ENCODE data around the gene C1orf185.
"Not testable (repeated sequence)": the region's sequence is repeated elsewhere in the genome, so short reads cannot be mapped to it uniquely, and the experiment has no call there.

The C1orf185 gene

DNA sequence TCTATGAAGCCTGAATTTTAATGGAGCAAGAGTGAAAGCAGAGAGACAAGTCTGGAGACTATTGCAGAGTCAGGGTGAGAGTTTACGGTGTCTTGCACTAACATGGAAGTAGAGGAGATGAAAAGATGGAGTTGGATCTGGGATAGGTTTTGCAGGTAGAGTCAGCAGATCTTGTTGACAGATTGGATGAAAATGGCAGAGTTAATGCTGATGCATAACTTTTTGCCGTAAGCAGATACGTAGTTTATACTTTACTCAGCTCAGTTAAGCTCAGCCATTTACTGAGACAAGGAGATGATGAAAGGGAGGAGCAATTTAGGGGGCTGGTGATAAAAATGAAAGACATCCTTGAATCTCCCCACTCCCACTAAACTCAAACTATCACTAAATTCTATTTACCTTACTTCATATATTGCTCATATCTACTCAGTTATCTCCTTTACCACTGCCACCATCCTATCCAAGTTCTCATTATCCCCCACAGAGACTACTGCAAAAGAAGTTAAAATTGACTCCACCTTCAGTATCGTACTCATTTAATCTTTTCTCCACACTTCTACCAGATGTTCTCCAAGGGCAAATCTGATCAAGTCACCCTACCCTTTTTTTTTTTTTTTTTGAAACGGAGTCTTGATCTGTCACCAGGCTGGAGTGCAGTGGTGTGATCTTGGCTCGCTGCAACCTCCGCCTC lies 13.8 kb downstream of the C1orf185 start:
- Histone ChIP-seq H3K27ac (ENCODE audit: low read depth, low read length) (no peak overlapping the region), H3K4me3 (ENCODE audit: low read depth, low read length) (no peak overlapping the region), H3K4me1 (ENCODE audit: control insufficient read depth in 1 of 2, insufficient read depth in 2 of 2, low read length in 2 of 2) (no peaks in the 10 kb centered on the region), H3K18ac (ENCODE audit: low read length) (no peak overlapping the region), H3K9me3 (ENCODE audit: insufficient read depth, low read depth, low read length) (no peaks in the 10 kb centered on the region), H3K23ac (ENCODE audit: low read length) (no peak overlapping the region), H3K14ac (ENCODE audit: low read length) (no peak overlapping the region), H3K4ac (ENCODE audit: low read depth, low read length) (no peak overlapping the region), H3K36me3 (ENCODE audit: control insufficient read depth in 1 of 2, insufficient read depth in 2 of 2, low read length in 2 of 2) (no peaks in the 10 kb centered on the region), H2BK12ac (ENCODE audit: low read length) (no peak overlapping the region), H2BK5ac (ENCODE audit: low read depth, low read length, poor library complexity) (no peak overlapping the region), H3K79me2 (ENCODE audit: control insufficient read depth, insufficient read depth, low read length, poor library complexity) (no peaks in the 10 kb centered on the region), H4K8ac (ENCODE audit: low read depth, low read length) (no peak overlapping the region), H2AK5ac (ENCODE audit: low read length) (no peak overlapping the region), H2BK120ac (ENCODE audit: insufficient read depth, low read length, poor library complexity) (no peak overlapping the region), H4K12ac (ENCODE audit: low read depth, low read length) (no peak overlapping the region), H2AFZ (ENCODE audit: insufficient read depth, low read length, poor library complexity) (no peak overlapping the region), H3K79me1 (ENCODE audit: low read length) (no peaks in the 10 kb centered on the region), H3K27me3 (ENCODE audit: insufficient read depth, low read length) (no peaks in the 10 kb centered on the region), H4K91ac (ENCODE audit: low read depth, low read length) (no peak overlapping the region), H3K4me2 (ENCODE audit: low read length) (no peak overlapping the region), H3K9ac (ENCODE audit: low read length) (no peak overlapping the region)
- no CpG with 5 or more reads among the region's 7 CpGs for WGBS (ENCODE audit: extremely low coverage, insufficient coverage, insufficient read length)
- DNase-seq: no peak

DNA sequence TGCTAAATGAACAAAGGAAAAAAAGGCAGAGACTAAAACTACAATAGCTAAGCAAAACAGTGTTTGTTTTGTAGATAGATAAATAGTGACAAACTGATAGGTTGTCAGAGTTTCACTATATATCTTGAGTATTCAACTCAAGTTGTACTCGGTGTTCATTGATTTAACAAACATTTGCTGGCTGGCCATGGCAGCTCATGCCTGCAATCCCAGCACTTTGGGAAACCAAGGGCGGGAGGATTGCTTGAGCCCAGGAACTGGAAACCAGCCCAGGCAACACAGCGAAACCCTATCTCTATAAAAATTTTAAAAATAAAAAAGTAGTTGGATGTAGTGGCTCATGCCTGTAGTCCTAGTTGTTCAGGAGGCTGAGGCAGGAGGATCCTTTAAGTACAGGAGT lies 17.3 kb downstream of the C1orf185 start:
- H2BK12ac ChIP-seq (ENCODE audit: low read length): no peak overlapping the region
- H3K9me3 ChIP-seq (ENCODE audit: insufficient read depth, low read depth, low read length): no peaks in the 10 kb centered on the region
- no peak for DNase-seq
- no peak overlapping the region for H3K23ac ChIP-seq (ENCODE audit: low read length)
- H2BK5ac ChIP-seq (ENCODE audit: low read depth, low read length, poor library complexity): no peak overlapping the region
- H2AFZ ChIP-seq (ENCODE audit: insufficient read depth, low read length, poor library complexity): no peak overlapping the region
- H3K18ac ChIP-seq (ENCODE audit: low read length): no peak overlapping the region
- H3K27me3 ChIP-seq (ENCODE audit: insufficient read depth, low read length): no peaks in the 10 kb centered on the region
- no peak overlapping the region for H3K9ac ChIP-seq (ENCODE audit: low read length)
- no peak overlapping the region for H4K91ac ChIP-seq (ENCODE audit: low read depth, low read length)
- H3K14ac ChIP-seq (ENCODE audit: low read length): no peak overlapping the region
- no peak overlapping the region for H2AK5ac ChIP-seq (ENCODE audit: low read length)
- no peaks in the 10 kb centered on the region for H3K79me2 ChIP-seq (ENCODE audit: control insufficient read depth, insufficient read depth, low read length, poor library complexity)
- WGBS (ENCODE audit: extremely low coverage, insufficient coverage, insufficient read length): no CpG with 5 or more reads among the region's 3 CpGs
- no peak overlapping the region for H3K4ac ChIP-seq (ENCODE audit: low read depth, low read length)
- no peaks in the 10 kb centered on the region for H3K79me1 ChIP-seq (ENCODE audit: low read length)
- no peak overlapping the region for H3K27ac ChIP-seq (ENCODE audit: low read depth, low read length)
- no peak overlapping the region for H2BK120ac ChIP-seq (ENCODE audit: insufficient read depth, low read length, poor library complexity)
- H4K12ac ChIP-seq (ENCODE audit: low read depth, low read length): no peak overlapping the region
- H3K4me2 ChIP-seq (ENCODE audit: low read length): no peak overlapping the region
- H3K4me3 ChIP-seq (ENCODE audit: low read depth, low read length): no peak overlapping the region
- no peaks in the 10 kb centered on the region for H3K36me3 ChIP-seq (ENCODE audit: control insufficient read depth in 1 of 2, insufficient read depth in 2 of 2, low read length in 2 of 2)
- no peaks in the 10 kb centered on the region for H3K4me1 ChIP-seq (ENCODE audit: control insufficient read depth in 1 of 2, insufficient read depth in 2 of 2, low read length in 2 of 2)
- H4K8ac ChIP-seq (ENCODE audit: low read depth, low read length): no peak overlapping the region

- Histone ChIP-seq H3K4me2 (ENCODE audit: low read length) (no peak overlapping the region), H2AFZ (ENCODE audit: insufficient read depth, low read length, poor library complexity) (no peak overlapping the region)
- no CpG with 5 or more reads among the region's 2 CpGs for WGBS (ENCODE audit: extremely low coverage, insufficient coverage, insufficient read length)
Measured at GRCh38 chr1:51120629-51121028, 18.6 kb downstream of the C1orf185 start.

DNA sequence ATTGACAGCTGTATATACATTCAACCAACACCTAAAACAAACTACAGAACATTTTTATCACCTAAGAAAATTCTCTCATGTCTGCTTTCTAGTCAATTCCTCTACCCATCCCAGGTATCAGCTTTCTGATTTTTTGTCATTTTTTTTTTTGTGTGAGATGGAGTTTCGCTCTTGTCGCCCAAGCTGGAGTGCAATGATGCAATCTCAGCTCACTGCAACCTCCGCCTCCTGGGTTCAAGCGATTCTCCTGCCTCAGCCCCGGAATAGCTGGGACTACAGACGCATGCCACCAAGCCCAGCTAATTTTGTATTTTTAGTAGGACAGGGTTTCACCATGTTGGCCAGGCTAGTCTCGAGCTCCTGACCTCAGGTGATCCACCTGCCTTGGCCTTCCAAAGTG lies 25.1 kb downstream of the C1orf185 start:
- H3K4ac ChIP-seq (ENCODE audit: low read depth, low read length); H2AFZ ChIP-seq (ENCODE audit: insufficient read depth, low read length, poor library complexity); H3K14ac ChIP-seq (ENCODE audit: low read length); H2BK5ac ChIP-seq (ENCODE audit: low read depth, low read length, poor library complexity); H3K4me2 ChIP-seq (ENCODE audit: low read length); H3K9ac ChIP-seq (ENCODE audit: low read length); H3K79me2 ChIP-seq (ENCODE audit: control insufficient read depth, insufficient read depth, low read length, poor library complexity); H3K27ac ChIP-seq (ENCODE audit: low read depth, low read length); H2BK12ac ChIP-seq (ENCODE audit: low read length); DNase-seq; H3K27me3 ChIP-seq (ENCODE audit: insufficient read depth, low read length); H2BK120ac ChIP-seq (ENCODE audit: insufficient read depth, low read length, poor library complexity); H4K8ac ChIP-seq (ENCODE audit: low read depth, low read length); H3K23ac ChIP-seq (ENCODE audit: low read length); H3K36me3 ChIP-seq (ENCODE audit: control insufficient read depth in 1 of 2, insufficient read depth in 2 of 2, low read length in 2 of 2); H3K4me3 ChIP-seq (ENCODE audit: low read depth, low read length); H3K18ac ChIP-seq (ENCODE audit: low read length); H4K12ac ChIP-seq (ENCODE audit: low read depth, low read length); H3K9me3 ChIP-seq (ENCODE audit: insufficient read depth, low read depth, low read length); H3K79me1 ChIP-seq (ENCODE audit: low read length); H2AK5ac ChIP-seq (ENCODE audit: low read length); H4K91ac ChIP-seq (ENCODE audit: low read depth, low read length); H3K4me1 ChIP-seq (ENCODE audit: control insufficient read depth in 1 of 2, insufficient read depth in 2 of 2, low read length in 2 of 2): not testable (repeated sequence)
- WGBS (ENCODE audit: extremely low coverage, insufficient coverage, insufficient read length): no CpG with 5 or more reads among the region's 7 CpGs

More at GRCh38 chr1:51120629-51121028, 18.6 kb downstream of the C1orf185 start:
- no peak overlapping the region for H2BK5ac ChIP-seq (ENCODE audit: low read depth, low read length, poor library complexity)
- H3K79me1 ChIP-seq (ENCODE audit: low read length): no peaks in the 10 kb centered on the region
- H4K8ac ChIP-seq (ENCODE audit: low read depth, low read length): no peak overlapping the region
- H4K91ac ChIP-seq (ENCODE audit: low read depth, low read length): no peak overlapping the region
- H2BK120ac ChIP-seq (ENCODE audit: insufficient read depth, low read length, poor library complexity): no peak overlapping the region
- no peak overlapping the region for H3K18ac ChIP-seq (ENCODE audit: low read length)
- H2BK12ac ChIP-seq (ENCODE audit: low read length): no peak overlapping the region
- no peaks in the 10 kb centered on the region for H3K36me3 ChIP-seq (ENCODE audit: control insufficient read depth in 1 of 2, insufficient read depth in 2 of 2, low read length in 2 of 2)
- H3K4ac ChIP-seq (ENCODE audit: low read depth, low read length): no peak overlapping the region
- no peak overlapping the region for H2AK5ac ChIP-seq (ENCODE audit: low read length)
- DNase-seq: peak; percentile 2 to 59
- no peak overlapping the region for H3K27ac ChIP-seq (ENCODE audit: low read depth, low read length)
- H3K27me3 ChIP-seq (ENCODE audit: insufficient read depth, low read length): no peaks in the 10 kb centered on the region
- H4K12ac ChIP-seq (ENCODE audit: low read depth, low read length): no peak overlapping the region
- H3K14ac ChIP-seq (ENCODE audit: low read length): no peak overlapping the region
- no peak overlapping the region for H3K9ac ChIP-seq (ENCODE audit: low read length)
- no peak overlapping the region for H3K23ac ChIP-seq (ENCODE audit: low read length)
- H3K4me1 ChIP-seq (ENCODE audit: control insufficient read depth in 1 of 2, insufficient read depth in 2 of 2, low read length in 2 of 2): no peaks in the 10 kb centered on the region
- no peaks in the 10 kb centered on the region for H3K9me3 ChIP-seq (ENCODE audit: insufficient read depth, low read depth, low read length)
- no peak overlapping the region for H3K4me3 ChIP-seq (ENCODE audit: low read depth, low read length)
- H3K79me2 ChIP-seq (ENCODE audit: control insufficient read depth, insufficient read depth, low read length, poor library complexity): no peaks in the 10 kb centered on the region

All from trophoblast cell (in vitro differentiated cells and primary cell).